H9 (cell line): ENCODE data around the gene DAPK1. TPM values are rescaled to one million over a fixed set of nuclear protein-coding genes. Genes with fewer than 3 reads are reported as not detected.

ENCODE experiments used
- DNase-seq: peaks from one replicate; pipeline ENCODE4 v3.0.0-alpha.2; 2017
- H2AFZ ChIP-seq: one replicate; pipeline ENCODE4 v1.6.1; 2013; ENCODE audit warnings: mild to moderate bottlenecking, low read length, control low read depth, moderate library complexity
- H2AK5ac ChIP-seq: 2 replicates; pipeline ENCODE4 v1.6.1; 2013; ENCODE audit warnings: low read length, control low read depth, mixed read lengths; ENCODE audit not compliant: insufficient read length
- H2BK120ac ChIP-seq: one replicate; pipeline ENCODE4 v1.6.1; 2013; ENCODE audit warnings: low read depth, mild to moderate bottlenecking, low read length, control low read depth, inconsistent platforms; ENCODE audit not compliant: poor library complexity, severe bottlenecking
- H2BK12ac ChIP-seq: 2 replicates; pipeline ENCODE4 v1.6.1; 2013; ENCODE audit warnings: low read length, control low read depth, mixed read lengths, low read depth; ENCODE audit not compliant: insufficient read length
- H2BK15ac ChIP-seq: 2 replicates; pipeline ENCODE4 v1.6.1; 2013; ENCODE audit warnings: low read depth, low read length, control low read depth
- H2BK20ac ChIP-seq: one replicate; pipeline ENCODE4 v1.6.1; 2013; ENCODE audit warnings: low read depth, mild to moderate bottlenecking, low read length, control low read depth, inconsistent platforms; ENCODE audit not compliant: poor library complexity, severe bottlenecking
- H2BK5ac ChIP-seq: 2 replicates; pipeline ENCODE4 v1.6.1; 2013; ENCODE audit warnings: low read length, control low read depth, mixed read lengths; ENCODE audit not compliant: insufficient read length
- H3K14ac ChIP-seq: 2 replicates; pipeline ENCODE4 v1.6.1; 2013; ENCODE audit warnings: low read length, control low read depth; ENCODE audit not compliant: insufficient read depth
- H3K18ac ChIP-seq: 2 replicates; pipeline ENCODE4 v1.6.1; 2013; ENCODE audit warnings: low read depth, mild to moderate bottlenecking, mixed read lengths, low read length, control low read depth; ENCODE audit not compliant: insufficient read length
- H3K23ac ChIP-seq: 2 replicates; pipeline ENCODE4 v1.6.1; 2013; ENCODE audit warnings: low read length, control low read depth, mixed read lengths, low read depth; ENCODE audit not compliant: insufficient read length
- H3K23me2 ChIP-seq: 2 replicates; pipeline ENCODE4 v1.6.1; 2013; ENCODE audit warnings: low read depth, mild to moderate bottlenecking, mixed read lengths, low read length, control low read depth; ENCODE audit not compliant: insufficient read length, poor library complexity, severe bottlenecking
- H3K27ac ChIP-seq: 2 replicates; pipeline ENCODE4 v1.5.1; 2013; ENCODE audit warnings: low read length, control low read depth, mixed read lengths, low read depth; ENCODE audit not compliant: insufficient read length
- H3K27me3 ChIP-seq: 2 replicates; pipeline ENCODE4 v1.6.1; 2013; ENCODE audit warnings: low read length, control low read depth, inconsistent platforms; ENCODE audit not compliant: insufficient read depth
- H3K4ac ChIP-seq: 2 replicates; pipeline ENCODE4 v1.6.1; 2013; ENCODE audit warnings: low read depth, mild to moderate bottlenecking, control low read depth, inconsistent platforms, low read length, moderate library complexity
- H3K4me1 ChIP-seq: 2 replicates; pipeline ENCODE4 v1.6.1; 2013; ENCODE audit warnings: low read length, control low read depth, inconsistent platforms; ENCODE audit not compliant: insufficient read depth
- H3K4me2 ChIP-seq: 2 replicates; pipeline ENCODE4 v1.6.1; 2013; ENCODE audit warnings: low read length, control low read depth, mixed read lengths; ENCODE audit not compliant: insufficient read length, insufficient read depth
- H3K56ac ChIP-seq: 2 replicates; pipeline ENCODE4 v1.6.1; 2013; ENCODE audit warnings: low read depth, mild to moderate bottlenecking, mixed read lengths, low read length, control low read depth; ENCODE audit not compliant: insufficient read length
- H3K79me1 ChIP-seq: 2 replicates; pipeline ENCODE4 v1.6.1; 2013; ENCODE audit warnings: low read depth, mild to moderate bottlenecking, moderate library complexity, low read length, control low read depth, inconsistent platforms; ENCODE audit not compliant: insufficient read depth, poor library complexity, severe bottlenecking
- H3K79me2 ChIP-seq: 2 replicates; pipeline ENCODE4 v1.6.1; 2013; ENCODE audit warnings: low read length, control low read depth, inconsistent platforms; ENCODE audit not compliant: insufficient read depth
- H3K9ac ChIP-seq: 2 replicates; pipeline ENCODE4 v1.6.1; 2013; ENCODE audit warnings: low read length, control low read depth, mixed read lengths; ENCODE audit not compliant: insufficient read length; ENCODE audit errors: extremely low read depth
- H3K9me3 ChIP-seq: one replicate; pipeline ENCODE4 v1.6.1; 2013; ENCODE audit warnings: low read depth, low read length, inconsistent platforms; ENCODE audit not compliant: control insufficient read depth
- H3T11ph ChIP-seq: one replicate; pipeline ENCODE4 v1.6.1; 2013; ENCODE audit warnings: mild to moderate bottlenecking, low read length, control low read depth, inconsistent platforms
- H4K20me1 ChIP-seq: one replicate; pipeline ENCODE4 v1.6.1; 2013; ENCODE audit not compliant: control insufficient read depth, insufficient read length, insufficient read depth
- H4K5ac ChIP-seq: 2 replicates; pipeline ENCODE4 v1.6.1; 2013; ENCODE audit warnings: low read depth, mild to moderate bottlenecking, mixed read lengths, low read length, control low read depth; ENCODE audit not compliant: insufficient read length
- H4K8ac ChIP-seq: replicated peaks from 2 replicates; pipeline ENCODE4 v1.6.1; 2013; ENCODE audit warnings: low read length, control low read depth, mixed read lengths, low read depth; ENCODE audit not compliant: insufficient read length
- H4K91ac ChIP-seq: 2 replicates; pipeline ENCODE4 v1.6.1; 2013; ENCODE audit warnings: low read depth, mild to moderate bottlenecking, moderate library complexity, mixed read lengths, low read length, control low read depth; ENCODE audit not compliant: insufficient read length
- H3K27ac Mint-ChIP-seq, 3 experiments: 2 replicates in 2 of 3; 3 replicates in 1 of 3; pipeline ENCODE4 v1.8.0; 2020 to 2021; ENCODE audit warnings: mixed read lengths in 3 of 3, mild to moderate bottlenecking in 1 of 3, moderate library complexity in 1 of 3
- H3K27me3 Mint-ChIP-seq: 2 replicates; pipeline ENCODE4 v1.8.0; 2021; ENCODE audit warnings: low read depth, mild to moderate bottlenecking, moderate library complexity, mixed read lengths
- H3K36me3 Mint-ChIP-seq, 3 experiments: 2 replicates in 2 of 3; 3 replicates in 1 of 3; pipeline ENCODE4 v1.8.0; 2020 to 2021; ENCODE audit warnings: low read depth in 3 of 3, mixed read lengths in 3 of 3; ENCODE audit not compliant: insufficient read depth in 1 of 3
- H3K4me1 Mint-ChIP-seq, 2 experiments: 2 replicates each; pipeline ENCODE4 v1.8.0; 2020; ENCODE audit warnings: mixed read lengths in 2 of 2
- H3K4me3 Mint-ChIP-seq, 2 experiments: 2 replicates in 1 of 2; 3 replicates in 1 of 2; pipeline ENCODE4 v1.8.0; 2020 to 2021; ENCODE audit warnings: mild to moderate bottlenecking in 2 of 2, mixed read lengths in 2 of 2, moderate library complexity in 1 of 2
- H3K9me3 Mint-ChIP-seq, 2 experiments: 2 replicates in 1 of 2; 3 replicates in 1 of 2; pipeline ENCODE4 v1.8.0; 2020; ENCODE audit warnings: mild to moderate bottlenecking in 2 of 2, mixed read lengths in 2 of 2, moderate library complexity in 1 of 2
- CTCF ChIP-seq: fragments of 200-600 bp; sonication (generic); conservative IDR thresholded peaks from 3 replicates; pipeline ENCODE4 v1.8.0; 2021; ENCODE audit warnings: antibody characterized with exemption, mild to moderate bottlenecking
- WGBS: extraction: QIAGEN DNeasy Blood & Tissue Kit; methylation state at CpG from one replicate; pipeline ENCODE4 v1.1.7; 2013; ENCODE audit warnings: missing lambda C conversion rate, low lambda C conversion rate, mixed read lengths; ENCODE audit not compliant: insufficient read length; ENCODE audit errors: extremely low coverage; 5-methylcytosine and 5-hydroxymethylcytosine counted together
- total RNA-seq: library from RNA; stranded (reverse); gene quantifications from 2 replicates; pipeline ENCODE4 v1.2.1, GENCODE V29; 2021

Gene DAPK1
- total RNA-seq, 1 experiment from 2014 or later: 79.4 TPM

- H3K9ac ChIP-seq: no peak overlapping the region
- H3K36me3 Mint-ChIP-seq: 0 out of 7 replicates have a peak, but pooled peaks cover 0 to 3% (median 0%) of the 10 kb centered on the region in 3 experiments
- H2BK15ac ChIP-seq: no peak overlapping the region
- no peak overlapping the region for H3K18ac ChIP-seq
- DNase-seq: no peak
- no peaks in the 10 kb centered on the region for H3K23me2 ChIP-seq
- no peak overlapping the region for H3K23ac ChIP-seq
- H3K4me3 Mint-ChIP-seq: no peak overlapping the region
- no peaks in the 10 kb centered on the region for H4K20me1 ChIP-seq
- no peak overlapping the region for H3K4me2 ChIP-seq
- no CpG with 5 or more reads among the region's 3 CpGs for WGBS
- H3K56ac ChIP-seq: no peak overlapping the region
- no peaks in the 10 kb centered on the region; the same call in 1 of the 2 replicates for H3K27me3 Mint-ChIP-seq
- no peak overlapping the region for H2AFZ ChIP-seq
- H2BK5ac ChIP-seq: no peak overlapping the region
- H3K4ac ChIP-seq: no peak overlapping the region
- no peak overlapping the region for H2AK5ac ChIP-seq
- no peaks in the 10 kb centered on the region; the same call in 1 of the 2 replicates for H3K4me1 ChIP-seq
- H3K14ac ChIP-seq: no peak overlapping the region
- H4K8ac ChIP-seq: no peak overlapping the region
- H3K9me3 Mint-ChIP-seq: no peaks in the 10 kb centered on the region
- no peak overlapping the region for H3K27ac Mint-ChIP-seq
- H3K9me3 ChIP-seq: no peaks in the 10 kb centered on the region
- H4K91ac ChIP-seq: no peak overlapping the region
- H2BK20ac ChIP-seq: no peak overlapping the region
- no peak overlapping the region for H2BK120ac ChIP-seq
- H3T11ph ChIP-seq: no peak overlapping the region
- no peak overlapping the region for H2BK12ac ChIP-seq
- peaks cover 5 to 6% of the 10 kb centered on the region in 2 experiments; a peak in 3 of 4 replicates for H3K4me1 Mint-ChIP-seq
- TF ChIP-seq CTCF: no peak
- H4K5ac ChIP-seq: no peak overlapping the region
- no peaks in the 10 kb centered on the region for H3K79me2 ChIP-seq
- H3K27ac ChIP-seq: no peak overlapping the region
- H3K27me3 ChIP-seq: no peaks in the 10 kb centered on the region
- no peaks in the 10 kb centered on the region for H3K79me1 ChIP-seq
Measured at GRCh38 chr9:87469793-87470465, 27.7 kb upstream of the DAPK1 start.
